Activated CD4-positive, CD25-positive, alpha-beta regulatory T cell treated with anti-CD3 and anti-CD28 coated beads, Interleukin-2, amount 50 U/mL, for 72 hours (primary cell): ENCODE results near the gene MAP4K3.
"Not testable (repeated sequence)": the region's sequence is repeated elsewhere in the genome, so short reads cannot be mapped to it uniquely, and the experiment has no call there.

Experiments
- DNase-seq: peaks from one replicate; pipeline ENCODE4 v3.0.0; 2021

MAP4K3 gene

GRCh38 chr2:39407516-39408296 is 29.4 kb downstream of the MAP4K3 start:
- no peak for DNase-seq

DNA sequence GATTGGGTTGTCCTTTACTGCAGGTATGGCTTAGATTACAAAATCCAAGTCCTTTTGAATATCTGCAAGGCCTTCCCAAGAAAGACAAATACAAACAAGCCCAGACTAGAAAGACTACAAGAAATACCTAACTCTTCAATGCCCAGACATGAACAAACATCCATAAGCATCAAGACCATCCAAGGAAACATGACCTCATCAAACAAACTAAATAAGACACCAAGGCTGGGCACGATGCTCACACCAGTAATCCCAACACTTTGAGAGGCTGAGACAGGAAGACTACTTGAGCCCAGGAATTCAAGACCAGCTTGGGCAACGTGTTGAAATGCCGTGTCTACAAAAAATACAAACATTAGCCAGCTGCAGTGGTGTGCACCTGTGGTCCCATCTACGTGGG is 31.7 kb downstream of the MAP4K3 start:
- DNase-seq: no peak

GRCh38 chr2:39403311-39403710 is 33.8 kb downstream of the MAP4K3 start:
- DNase-seq: no peak

- no peak for DNase-seq
These were observed 35.8 kb downstream of the MAP4K3 start for GRCh38 chr2:39401319-39401718.

DNA sequence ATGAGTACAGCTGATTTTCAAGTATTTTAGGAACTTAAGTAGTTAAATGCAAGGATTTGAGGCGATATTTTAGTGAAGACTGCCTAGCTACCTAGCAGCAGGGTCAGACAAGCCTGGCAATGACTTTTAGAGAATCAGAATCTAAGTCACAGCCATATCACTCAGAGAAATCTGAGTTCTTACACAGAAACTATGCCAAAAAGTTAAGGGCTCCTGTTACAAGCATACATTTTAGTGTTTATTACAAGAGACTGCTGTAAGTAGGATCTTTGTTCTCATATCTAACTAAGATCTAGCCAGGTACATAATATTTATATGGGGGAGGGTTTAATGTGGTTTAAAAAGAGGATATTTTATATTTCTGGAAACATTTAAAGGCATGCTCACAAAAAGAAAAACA is 37.5 kb downstream of the MAP4K3 start:
- DNase-seq: no peak

DNA sequence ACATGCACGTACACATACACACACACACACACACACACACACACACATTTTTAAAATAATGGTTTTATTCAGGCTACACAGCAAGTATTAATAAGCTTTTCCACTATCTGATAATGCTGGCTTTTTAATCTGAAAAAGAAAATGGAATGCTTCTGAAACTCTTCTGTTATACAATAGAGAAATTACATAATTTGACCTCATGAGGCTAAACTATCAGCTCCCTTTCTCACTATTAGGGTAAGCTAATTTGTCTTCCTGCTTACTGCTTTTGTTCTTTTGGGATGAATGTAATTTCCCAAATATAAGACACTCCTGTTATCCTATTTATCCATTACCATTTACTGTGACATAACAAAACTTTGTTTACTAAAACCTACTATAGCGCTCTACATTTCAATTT is 41.8 kb downstream of the MAP4K3 start:
- DNase-seq: no peak

DNA sequence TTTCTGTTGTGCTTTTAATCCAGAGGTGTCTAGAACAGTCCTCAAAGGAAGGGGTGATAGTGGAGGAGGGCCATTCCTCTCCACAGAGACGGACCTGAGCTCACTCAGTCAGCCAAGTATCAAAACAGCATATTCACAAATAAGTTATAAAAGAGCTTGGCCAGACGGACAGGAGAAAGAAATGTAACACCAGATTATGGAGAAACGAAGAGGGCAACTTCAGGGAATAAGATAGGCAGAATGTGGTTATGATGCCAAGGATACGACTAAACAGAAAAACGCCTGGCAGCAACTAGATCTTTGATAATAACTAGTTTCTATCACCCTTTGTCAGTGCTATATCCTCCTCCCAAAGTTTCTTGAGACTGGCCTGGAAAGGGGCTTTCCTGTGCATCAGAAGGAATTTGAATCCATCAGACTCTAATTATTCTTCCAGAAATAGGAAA is 42.5 kb downstream of the MAP4K3 start:
- DNase-seq: no peak

DNA sequence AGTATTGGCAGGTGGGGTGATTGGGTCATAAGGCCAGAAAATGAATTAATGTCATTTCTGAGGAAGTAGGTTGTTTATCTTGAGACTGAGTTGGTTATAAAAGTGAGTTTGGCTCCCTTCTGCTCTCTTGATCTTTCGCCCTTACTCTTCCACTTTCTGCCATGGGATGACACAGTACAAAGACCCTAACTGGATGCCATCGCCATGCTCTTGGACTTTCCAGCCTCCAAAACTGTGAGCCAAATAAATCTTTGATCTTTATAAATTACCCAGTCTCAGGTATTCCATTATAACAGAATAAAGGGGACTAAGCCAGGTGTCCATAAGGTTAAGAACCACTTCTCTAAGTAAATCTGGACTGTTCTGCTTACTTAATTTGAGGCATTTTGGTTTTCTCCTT is 44.4 kb downstream of the MAP4K3 start:
- DNase-seq: no peak

GRCh38 chr2:39390216-39390615 is 46.9 kb downstream of the MAP4K3 start:
- no peak for DNase-seq

DNA sequence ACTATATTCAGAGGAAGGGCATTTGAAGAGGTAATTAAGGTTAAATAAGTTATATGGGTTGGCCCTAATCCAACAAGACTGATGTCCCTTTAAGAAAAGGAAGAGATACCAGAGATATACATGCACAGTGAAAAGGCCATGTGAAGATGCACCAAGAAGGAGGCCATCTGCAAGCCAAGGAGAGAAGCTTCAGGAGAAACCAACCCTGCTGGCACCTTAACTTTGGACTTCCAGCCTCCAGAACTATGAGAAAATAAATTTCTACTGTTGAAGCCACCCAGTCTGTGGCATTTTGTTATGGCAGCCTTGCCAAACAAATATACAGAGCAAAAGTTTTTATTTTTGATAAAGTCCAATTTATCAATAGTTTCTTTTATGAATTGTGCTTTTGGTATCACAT is 51.0 kb downstream of the MAP4K3 start:
- no peak for DNase-seq

DNA sequence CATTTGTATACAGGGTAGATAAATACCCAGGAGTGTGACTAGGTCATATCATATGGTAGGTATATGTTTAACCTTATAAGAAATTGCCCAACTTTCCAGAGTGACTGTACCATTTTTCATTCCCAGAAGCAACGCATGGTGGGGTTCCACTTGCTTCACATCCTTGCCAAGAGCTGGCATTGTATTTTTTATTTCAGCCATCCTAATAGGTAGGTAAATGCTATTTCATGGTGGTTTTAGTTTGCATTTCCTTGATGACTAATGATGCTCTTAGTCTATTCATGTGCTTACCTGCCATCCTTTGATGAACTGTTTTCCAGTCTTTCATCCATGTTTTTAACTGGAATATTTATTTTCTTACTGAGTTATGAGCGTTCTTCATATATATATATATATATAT is 51.9 kb downstream of the MAP4K3 start:
- DNase-seq: no peak

DNA sequence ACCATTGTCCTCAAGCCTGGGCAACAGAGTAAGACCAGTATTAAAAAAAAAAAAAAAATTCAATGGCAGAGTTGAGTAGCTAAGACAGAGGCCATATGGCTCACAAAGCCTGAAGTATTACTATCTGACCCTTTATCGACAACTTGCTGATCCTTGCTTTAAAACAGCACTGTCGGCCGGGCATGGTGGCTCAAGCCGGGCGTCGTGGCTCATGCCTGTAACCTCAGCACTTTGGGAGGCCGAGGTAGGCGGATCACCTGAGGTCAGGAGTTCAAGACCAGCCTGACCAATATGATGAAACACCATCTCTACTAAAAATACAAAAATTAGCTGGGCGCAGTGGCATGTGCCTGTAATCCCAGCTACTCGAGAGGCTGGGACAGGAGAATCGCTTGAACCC is 53.0 kb downstream of the MAP4K3 start:
- not testable (repeated sequence) for DNase-seq

- no peak for DNase-seq
These were observed 53.9 kb downstream of the MAP4K3 start for GRCh38 chr2:39383146-39383545.

DNA sequence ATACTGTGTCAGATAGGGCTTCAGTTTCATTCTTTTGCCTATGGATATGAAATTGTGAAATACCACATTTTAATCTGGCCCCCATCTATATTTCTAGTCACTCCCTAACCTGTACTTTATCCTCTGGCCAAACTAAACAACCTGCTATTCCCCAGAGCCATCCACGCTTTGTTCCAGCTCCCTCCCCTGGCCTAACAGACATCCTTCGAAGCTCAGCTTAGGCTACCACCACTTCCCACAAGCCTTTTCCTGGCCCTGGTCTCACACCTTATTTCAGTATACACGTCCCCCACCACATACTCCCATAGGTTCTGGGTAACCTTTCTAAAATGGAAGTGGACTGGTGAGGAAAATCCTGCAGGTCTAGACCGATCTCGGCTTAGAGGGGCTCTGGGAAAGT is 55.4 kb downstream of the MAP4K3 start:
- no peak for DNase-seq

GRCh38 chr2:39380525-39381150 is 56.4 kb downstream of the MAP4K3 start:
- DNase-seq: no peak

- no peak for DNase-seq
These were observed 57.2 kb downstream of the MAP4K3 start for GRCh38 chr2:39379643-39380524.

DNA sequence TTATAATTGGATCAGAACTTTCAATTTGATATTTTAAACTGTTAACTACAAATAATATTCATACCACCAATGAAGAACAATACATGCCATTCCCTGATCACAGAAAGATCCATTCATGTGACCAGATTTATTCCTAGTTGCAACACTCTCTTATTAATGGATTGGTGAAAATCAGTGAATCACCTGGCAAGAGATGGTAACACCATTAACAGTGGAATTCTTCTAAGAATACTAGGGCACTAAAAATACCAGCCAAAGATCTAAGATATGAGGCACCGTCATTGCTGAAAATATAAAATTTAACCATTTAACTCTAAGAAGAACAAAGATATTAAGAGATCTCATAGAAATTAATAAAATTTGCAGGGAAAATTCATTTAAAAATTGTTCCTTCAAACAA is 58.1 kb downstream of the MAP4K3 start:
- no peak for DNase-seq

DNA sequence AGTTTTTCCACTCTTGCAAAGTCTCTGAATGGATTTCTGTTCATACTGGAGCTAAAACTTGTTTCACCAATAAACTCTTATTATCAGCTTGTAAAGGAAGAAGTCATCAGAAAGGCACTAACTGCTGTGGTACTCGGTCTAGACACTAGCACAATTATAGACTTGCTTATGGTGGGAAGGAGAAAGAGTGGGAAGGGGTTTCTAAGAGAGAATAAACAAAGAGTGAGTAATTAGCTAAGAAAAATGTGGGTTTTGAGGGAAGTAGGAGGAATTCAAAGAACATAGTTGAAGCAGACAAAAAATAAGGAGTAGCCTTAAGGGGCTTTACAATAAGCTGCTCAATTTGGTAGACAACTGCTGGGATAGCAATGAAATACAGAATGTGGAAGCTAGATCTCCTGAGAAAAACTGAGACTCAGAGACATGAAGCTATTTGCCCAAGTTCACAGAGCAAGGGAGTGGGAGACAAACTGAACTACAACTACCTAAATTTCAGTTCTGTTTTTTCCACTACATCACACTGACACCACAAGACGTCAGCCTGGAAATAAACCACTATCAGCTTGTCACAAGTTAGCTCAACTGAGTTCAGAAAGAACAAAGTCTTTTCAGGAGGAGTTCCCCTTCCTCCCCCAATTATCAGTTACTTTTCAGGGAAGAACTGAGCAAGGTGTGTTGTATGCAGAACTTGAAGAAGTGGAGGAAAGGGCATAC is 59.7 kb downstream of the MAP4K3 start:
- no peak for DNase-seq

DNA sequence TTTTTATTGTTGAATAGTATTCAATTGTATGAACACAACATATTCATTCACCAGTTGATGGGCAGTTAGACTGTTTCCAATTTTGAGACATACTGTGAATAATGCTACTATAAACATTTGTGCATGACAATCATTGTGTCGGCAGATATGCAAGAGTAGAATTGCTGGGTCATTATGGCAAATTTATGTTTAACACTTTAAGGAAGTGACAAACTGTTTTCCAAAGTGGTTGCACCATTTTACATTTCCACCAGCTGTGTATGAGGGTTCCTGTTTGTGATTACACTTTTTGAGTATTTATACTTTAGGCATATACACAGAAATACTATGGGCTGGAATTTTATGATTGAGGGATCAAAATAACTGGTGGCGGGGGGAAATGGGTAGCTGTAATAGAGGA is 61.2 kb downstream of the MAP4K3 start:
- DNase-seq: no peak

DNA sequence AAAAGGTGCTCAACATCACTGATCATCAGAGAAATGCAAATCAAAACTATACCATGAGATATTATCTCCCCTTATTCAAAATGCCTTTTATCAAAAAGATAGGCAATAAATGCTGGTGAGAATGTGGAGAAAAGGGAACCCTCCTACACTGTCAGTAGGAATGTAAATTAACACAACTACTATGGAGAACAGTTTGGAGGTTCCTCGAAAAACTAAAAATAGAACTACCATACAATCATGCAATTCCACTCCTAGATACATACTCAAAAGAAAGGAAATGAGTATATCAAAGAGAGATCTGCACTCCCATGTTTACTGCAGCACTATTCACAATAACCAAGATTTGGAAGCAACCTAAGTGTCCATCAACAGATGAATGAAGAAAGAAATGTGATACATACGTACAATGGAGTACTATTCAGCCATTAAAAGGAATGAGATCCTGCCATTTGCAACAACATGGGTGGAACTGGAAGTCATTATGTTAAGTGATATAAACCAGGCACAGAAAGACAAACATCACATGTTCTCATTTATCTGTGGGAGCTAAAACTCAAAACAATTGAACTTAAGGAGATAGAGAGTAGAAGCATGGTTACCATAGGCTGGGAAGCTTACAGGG is 63.8 kb downstream of the MAP4K3 start:
- DNase-seq: no peak

DNA sequence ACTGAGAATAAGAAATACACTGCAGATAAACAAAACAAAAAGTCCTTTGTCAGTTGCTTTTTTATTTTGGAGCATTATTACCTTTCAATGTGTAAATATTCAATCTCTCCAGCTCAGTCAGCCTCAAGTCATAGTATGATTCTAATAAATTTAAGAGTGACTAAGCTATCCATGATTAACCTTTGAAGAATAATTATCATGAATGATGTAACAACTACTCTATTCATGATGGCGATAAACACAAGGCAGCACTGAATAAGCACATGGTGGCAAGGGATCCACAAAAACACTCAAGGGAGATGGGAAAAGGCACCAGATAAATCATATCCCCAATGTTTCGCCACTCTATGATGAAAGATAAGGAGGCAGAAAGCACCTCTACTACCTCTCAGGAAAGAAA is 67.0 kb downstream of the MAP4K3 start:
- DNase-seq: no peak

DNA sequence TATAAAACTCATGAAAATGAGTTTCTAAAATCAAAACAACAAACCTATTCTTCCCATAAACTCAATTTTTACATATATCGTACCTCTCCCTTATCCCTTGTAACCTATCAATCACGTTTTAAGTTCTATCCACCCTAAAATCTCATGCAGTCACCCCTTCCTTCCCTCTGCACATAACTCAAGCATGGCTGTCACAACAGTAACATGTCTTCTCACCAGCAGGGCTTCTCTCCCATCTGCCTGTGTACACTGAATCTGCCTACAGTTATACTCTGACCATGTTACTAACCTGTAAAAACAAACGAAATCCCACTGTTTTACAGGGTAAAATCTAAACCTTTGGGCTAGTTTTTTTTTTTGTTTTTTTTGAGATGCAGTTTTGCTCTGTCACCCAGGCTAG is 68.2 kb downstream of the MAP4K3 start:
- no peak for DNase-seq

- no peak for DNase-seq
These were observed 68.7 kb downstream of the MAP4K3 start for GRCh38 chr2:39368376-39368775.
